Measurements from ENCODE around the gene EPHA2.

EPHA2 gene

GRCh38 chr1:16122350-16122881 lies 33.5 kb downstream of the EPHA2 start:
- H3K36me3 ChIP-seq (ENCODE audit: control insufficient read depth, insufficient read depth, low read length): peaks cover 48% of the 10 kb centered on the region
- H3K9me3 ChIP-seq (ENCODE audit: control insufficient read depth, insufficient read depth, low read depth, low read length): no peaks in the 10 kb centered on the region
- H3K4me3 ChIP-seq (ENCODE audit: low read depth, low read length): no peak overlapping the region
- no peak overlapping the region for H3K27ac ChIP-seq (ENCODE audit: low read depth, low read length)
- H3K4me1 ChIP-seq (ENCODE audit: control insufficient read depth, insufficient read depth, low read length): peaks cover 41% of the 10 kb centered on the region
- no peak overlapping the region for H3K9ac ChIP-seq (ENCODE audit: low read length)
- H3K27me3 ChIP-seq (ENCODE audit: control insufficient read depth, insufficient read depth, low read length): no peaks in the 10 kb centered on the region

- Histone ChIP-seq H3K27ac (ENCODE audit: low read depth, low read length) (no peak overlapping the region), H3K27me3 (ENCODE audit: control insufficient read depth, insufficient read depth, low read length) (no peaks in the 10 kb centered on the region), H3K9ac (ENCODE audit: low read length) (no peak overlapping the region), H3K9me3 (ENCODE audit: control insufficient read depth, insufficient read depth, low read depth, low read length) (no peaks in the 10 kb centered on the region), H3K4me3 (ENCODE audit: low read depth, low read length) (no peak overlapping the region), H3K4me1 (ENCODE audit: control insufficient read depth, insufficient read depth, low read length) (peaks cover 55% of the 10 kb centered on the region), H3K36me3 (ENCODE audit: control insufficient read depth, insufficient read depth, low read length) (peaks cover 34% of the 10 kb centered on the region)
These were observed 34.9 kb downstream of the EPHA2 start for GRCh38 chr1:16120940-16121410.

- H3K27me3 ChIP-seq (ENCODE audit: control insufficient read depth, insufficient read depth, low read length): no peaks in the 10 kb centered on the region
- H3K4me1 ChIP-seq (ENCODE audit: control insufficient read depth, insufficient read depth, low read length): peaks cover 58% of the 10 kb centered on the region
- no peak overlapping the region for H3K9ac ChIP-seq (ENCODE audit: low read length)
- no peak overlapping the region for H3K27ac ChIP-seq (ENCODE audit: low read depth, low read length)
- no peak overlapping the region for H3K4me3 ChIP-seq (ENCODE audit: low read depth, low read length)
- no peaks in the 10 kb centered on the region for H3K9me3 ChIP-seq (ENCODE audit: control insufficient read depth, insufficient read depth, low read depth, low read length)
- peaks cover 28% of the 10 kb centered on the region for H3K36me3 ChIP-seq (ENCODE audit: control insufficient read depth, insufficient read depth, low read length)
These were observed 35.5 kb downstream of the EPHA2 start for GRCh38 chr1:16120407-16120806.

GRCh38 chr1:16119926-16120325 lies 35.9 kb downstream of the EPHA2 start:
- Histone ChIP-seq H3K4me1 (ENCODE audit: control insufficient read depth, insufficient read depth, low read length) (peaks cover 63% of the 10 kb centered on the region), H3K9ac (ENCODE audit: low read length) (no peak overlapping the region), H3K27me3 (ENCODE audit: control insufficient read depth, insufficient read depth, low read length) (no peaks in the 10 kb centered on the region), H3K9me3 (ENCODE audit: control insufficient read depth, insufficient read depth, low read depth, low read length) (no peaks in the 10 kb centered on the region), H3K4me3 (ENCODE audit: low read depth, low read length) (no peak overlapping the region), H3K27ac (ENCODE audit: low read depth, low read length) (no peak overlapping the region), H3K36me3 (ENCODE audit: control insufficient read depth, insufficient read depth, low read length) (peaks cover 24% of the 10 kb centered on the region)

GRCh38 chr1:16119504-16119903 lies 36.4 kb downstream of the EPHA2 start:
- Histone ChIP-seq H3K4me3 (ENCODE audit: low read depth, low read length) (no peak overlapping the region), H3K27me3 (ENCODE audit: control insufficient read depth, insufficient read depth, low read length) (no peaks in the 10 kb centered on the region), H3K9ac (ENCODE audit: low read length) (no peak overlapping the region), H3K36me3 (ENCODE audit: control insufficient read depth, insufficient read depth, low read length) (peaks cover 20% of the 10 kb centered on the region), H3K4me1 (ENCODE audit: control insufficient read depth, insufficient read depth, low read length) (peaks cover 67% of the 10 kb centered on the region), H3K9me3 (ENCODE audit: control insufficient read depth, insufficient read depth, low read depth, low read length) (no peaks in the 10 kb centered on the region), H3K27ac (ENCODE audit: low read depth, low read length) (no peak overlapping the region)

- Histone ChIP-seq H3K9me3 (ENCODE audit: control insufficient read depth, insufficient read depth, low read depth, low read length) (no peaks in the 10 kb centered on the region), H3K9ac (ENCODE audit: low read length) (no peak overlapping the region), H3K36me3 (ENCODE audit: control insufficient read depth, insufficient read depth, low read length) (peaks cover 13% of the 10 kb centered on the region; the same call in 1 of the 2 replicates), H3K27me3 (ENCODE audit: control insufficient read depth, insufficient read depth, low read length) (no peaks in the 10 kb centered on the region), H3K4me1 (ENCODE audit: control insufficient read depth, insufficient read depth, low read length) (peaks cover 67% of the 10 kb centered on the region), H3K27ac (ENCODE audit: low read depth, low read length) (no peak overlapping the region), H3K4me3 (ENCODE audit: low read depth, low read length) (no peak overlapping the region)
These were observed 37.2 kb downstream of the EPHA2 start for GRCh38 chr1:16118706-16119105.

GRCh38 chr1:16117936-16118335 lies 37.9 kb downstream of the EPHA2 start:
- H3K36me3 ChIP-seq (ENCODE audit: control insufficient read depth, insufficient read depth, low read length): peaks cover 5% of the 10 kb centered on the region; the same call in 1 of the 2 replicates
- H3K4me3 ChIP-seq (ENCODE audit: low read depth, low read length): no peak overlapping the region
- H3K27ac ChIP-seq (ENCODE audit: low read depth, low read length): no peak overlapping the region
- H3K4me1 ChIP-seq (ENCODE audit: control insufficient read depth, insufficient read depth, low read length): peaks cover 71% of the 10 kb centered on the region
- H3K9me3 ChIP-seq (ENCODE audit: control insufficient read depth, insufficient read depth, low read depth, low read length): no peaks in the 10 kb centered on the region
- H3K9ac ChIP-seq (ENCODE audit: low read length): no peak overlapping the region
- no peaks in the 10 kb centered on the region for H3K27me3 ChIP-seq (ENCODE audit: control insufficient read depth, insufficient read depth, low read length)

GRCh38 chr1:16117369-16117768 lies 38.5 kb downstream of the EPHA2 start:
- no peak overlapping the region for H3K27ac ChIP-seq (ENCODE audit: low read depth, low read length)
- H3K36me3 ChIP-seq (ENCODE audit: control insufficient read depth, insufficient read depth, low read length): no peaks in the 10 kb centered on the region
- H3K4me1 ChIP-seq (ENCODE audit: control insufficient read depth, insufficient read depth, low read length): peaks cover 71% of the 10 kb centered on the region
- no peak overlapping the region for H3K4me3 ChIP-seq (ENCODE audit: low read depth, low read length)
- no peak overlapping the region for H3K9ac ChIP-seq (ENCODE audit: low read length)
- no peaks in the 10 kb centered on the region for H3K27me3 ChIP-seq (ENCODE audit: control insufficient read depth, insufficient read depth, low read length)
- H3K9me3 ChIP-seq (ENCODE audit: control insufficient read depth, insufficient read depth, low read depth, low read length): no peaks in the 10 kb centered on the region

- Histone ChIP-seq H3K27me3 (ENCODE audit: control insufficient read depth, insufficient read depth, low read length) (no peaks in the 10 kb centered on the region), H3K4me3 (ENCODE audit: low read depth, low read length) (no peak overlapping the region; the same call in 1 of the 2 replicates), H3K36me3 (ENCODE audit: control insufficient read depth, insufficient read depth, low read length) (no peaks in the 10 kb centered on the region), H3K9me3 (ENCODE audit: control insufficient read depth, insufficient read depth, low read depth, low read length) (no peaks in the 10 kb centered on the region), H3K9ac (ENCODE audit: low read length) (peak overlapping the region; percentile 70), H3K27ac (ENCODE audit: low read depth, low read length) (peak overlapping the region; percentile 81), H3K4me1 (ENCODE audit: control insufficient read depth, insufficient read depth, low read length) (peaks cover 72% of the 10 kb centered on the region)
These were observed 39.2 kb downstream of the EPHA2 start for GRCh38 chr1:16116625-16117024.

GRCh38 chr1:16116002-16116401 lies 39.9 kb downstream of the EPHA2 start:
- Histone ChIP-seq H3K9ac (ENCODE audit: low read length) (peak overlapping the region; percentile 70), H3K27ac (ENCODE audit: low read depth, low read length) (peak overlapping the region; percentile 81), H3K36me3 (ENCODE audit: control insufficient read depth, insufficient read depth, low read length) (no peaks in the 10 kb centered on the region), H3K27me3 (ENCODE audit: control insufficient read depth, insufficient read depth, low read length) (no peaks in the 10 kb centered on the region), H3K4me3 (ENCODE audit: low read depth, low read length) (no peak overlapping the region; the same call in 1 of the 2 replicates), H3K9me3 (ENCODE audit: control insufficient read depth, insufficient read depth, low read depth, low read length) (no peaks in the 10 kb centered on the region), H3K4me1 (ENCODE audit: control insufficient read depth, insufficient read depth, low read length) (peaks cover 74% of the 10 kb centered on the region)

- H3K27me3 ChIP-seq (ENCODE audit: control insufficient read depth, insufficient read depth, low read length): no peaks in the 10 kb centered on the region
- H3K4me1 ChIP-seq (ENCODE audit: control insufficient read depth, insufficient read depth, low read length): peaks cover 74% of the 10 kb centered on the region
- no peaks in the 10 kb centered on the region for H3K9me3 ChIP-seq (ENCODE audit: control insufficient read depth, insufficient read depth, low read depth, low read length)
- H3K36me3 ChIP-seq (ENCODE audit: control insufficient read depth, insufficient read depth, low read length): no peaks in the 10 kb centered on the region
- H3K27ac ChIP-seq (ENCODE audit: low read depth, low read length): peak overlapping the region; percentile 91
- H3K4me3 ChIP-seq (ENCODE audit: low read depth, low read length): 0 out of 2 replicates have a peak overlapping the region, but pooled peaks have one; percentile 15
- peak overlapping the region; percentile 78 for H3K9ac ChIP-seq (ENCODE audit: low read length)
These were observed 40.3 kb downstream of the EPHA2 start for GRCh38 chr1:16115468-16115983.

Data from HUES6 (cell line).